ENCODE measurements around the gene MOB1B.
"Not testable (repeated sequence)": the region's sequence is repeated elsewhere in the genome, so short reads cannot be mapped to it uniquely, and the experiment has no call there.

The MOB1B gene

DNA sequence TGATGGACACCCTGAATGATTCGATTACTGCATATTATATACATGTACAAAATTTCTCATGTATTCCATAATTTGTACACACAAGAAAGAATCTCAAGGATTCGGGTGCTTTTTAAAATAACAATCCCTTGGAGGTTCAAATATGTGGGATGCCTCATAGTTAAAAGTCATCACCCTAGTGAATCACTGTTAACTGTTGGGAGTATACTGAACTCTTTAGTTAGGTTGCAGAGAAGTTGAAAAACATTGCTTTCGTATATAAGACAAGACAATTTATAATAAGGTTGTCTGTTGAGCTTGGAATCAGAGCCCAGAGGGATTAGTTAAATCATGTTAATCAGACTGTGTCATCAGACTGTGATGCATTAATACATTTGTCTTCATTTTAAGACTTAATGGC is 106.9 kb downstream of the MOB1B start:
- no peak for DNase-seq (ENCODE audit: low read depth)

DNA sequence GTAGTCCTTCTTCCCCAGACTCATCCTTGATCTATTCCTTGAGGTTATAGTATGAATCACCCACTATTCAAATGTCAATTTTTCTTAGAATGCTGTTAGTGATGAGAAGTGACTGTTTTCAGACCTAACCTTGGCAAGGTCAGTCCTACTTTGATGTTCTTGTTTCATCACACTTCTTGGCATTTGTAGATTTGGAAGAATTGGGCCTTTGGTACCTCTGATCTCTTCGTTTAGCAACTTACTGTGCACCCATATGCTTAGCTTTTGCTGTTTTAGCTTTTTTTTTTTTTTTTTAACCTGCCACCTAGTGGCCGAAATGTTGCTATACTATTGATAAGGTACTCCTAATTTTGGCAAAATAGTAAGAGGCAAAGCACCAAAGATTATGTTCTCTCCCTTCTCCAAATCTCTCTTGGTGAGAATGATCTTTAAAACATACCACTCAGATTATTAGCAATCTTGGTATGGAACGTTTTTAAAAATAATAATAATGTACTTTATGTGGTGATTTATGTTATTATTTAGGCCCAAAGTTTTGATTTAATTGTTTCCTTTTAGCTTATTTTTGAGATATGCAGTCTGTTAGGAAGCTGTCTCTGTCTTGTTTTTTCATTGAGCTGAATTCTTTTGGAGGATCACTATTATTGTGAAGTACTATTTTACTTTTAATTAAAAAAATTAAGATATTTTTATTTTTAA is 107.9 kb downstream of the MOB1B start:
- no peak for DNase-seq (ENCODE audit: low read depth)

DNA sequence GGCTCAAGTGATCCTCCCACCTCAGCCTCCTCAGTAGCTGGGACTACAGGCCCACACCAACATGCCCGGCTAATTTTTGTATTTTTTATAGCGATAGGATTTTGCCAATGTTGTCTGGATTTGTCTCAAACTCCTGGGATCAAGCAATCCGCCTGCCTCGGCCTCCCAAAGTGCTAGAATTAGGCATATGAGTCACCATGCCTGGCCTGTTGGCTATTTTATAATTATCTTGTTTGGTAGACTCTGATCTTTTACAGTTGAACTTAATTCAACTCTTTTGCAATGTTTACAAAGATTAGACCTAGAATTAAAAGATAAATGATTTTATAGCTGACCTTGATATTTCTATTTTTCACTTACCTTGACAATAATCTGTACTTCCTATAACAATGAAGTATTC is 109.3 kb downstream of the MOB1B start:
- no peak for DNase-seq (ENCODE audit: low read depth)

DNA sequence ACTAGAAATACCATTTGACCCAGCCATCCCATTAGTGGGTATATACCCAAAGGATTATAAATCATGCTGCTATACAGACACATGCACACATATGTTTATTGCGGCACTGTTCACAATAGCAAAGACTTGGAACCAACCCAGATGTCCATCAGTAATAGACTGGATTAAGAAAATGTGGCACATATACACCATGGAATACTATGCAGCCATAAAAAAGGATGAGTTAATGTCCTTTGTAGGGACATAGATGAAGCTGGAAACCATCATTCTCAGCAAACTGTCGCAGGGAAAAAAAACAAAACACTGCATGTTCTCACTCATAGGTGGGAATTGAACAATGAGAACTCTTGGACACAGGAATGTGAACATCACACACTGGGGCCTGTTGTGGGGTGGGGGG is 115.2 kb downstream of the MOB1B start:
- DNase-seq (ENCODE audit: low read depth): not testable (repeated sequence)

DNA sequence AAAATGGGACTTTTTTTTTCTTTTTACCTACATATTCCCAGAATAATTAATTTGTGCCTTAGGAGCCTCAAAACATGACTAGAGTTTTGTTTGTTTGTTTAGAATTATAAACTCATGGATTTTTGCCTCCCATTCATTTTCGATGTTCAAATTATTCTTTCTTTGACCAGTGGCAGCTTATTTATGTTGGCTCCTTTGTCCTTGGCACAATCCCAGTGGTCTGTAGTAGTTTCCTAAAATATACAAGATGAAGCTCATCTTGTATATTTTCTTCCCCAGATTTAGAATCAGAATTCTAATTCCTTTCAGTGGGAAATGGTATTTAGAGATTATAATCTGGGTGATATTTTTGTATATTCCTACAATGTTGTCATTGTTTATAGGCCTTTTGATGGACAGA is 118.4 kb downstream of the MOB1B start:
- DNase-seq (ENCODE audit: low read depth): no peak

DNA sequence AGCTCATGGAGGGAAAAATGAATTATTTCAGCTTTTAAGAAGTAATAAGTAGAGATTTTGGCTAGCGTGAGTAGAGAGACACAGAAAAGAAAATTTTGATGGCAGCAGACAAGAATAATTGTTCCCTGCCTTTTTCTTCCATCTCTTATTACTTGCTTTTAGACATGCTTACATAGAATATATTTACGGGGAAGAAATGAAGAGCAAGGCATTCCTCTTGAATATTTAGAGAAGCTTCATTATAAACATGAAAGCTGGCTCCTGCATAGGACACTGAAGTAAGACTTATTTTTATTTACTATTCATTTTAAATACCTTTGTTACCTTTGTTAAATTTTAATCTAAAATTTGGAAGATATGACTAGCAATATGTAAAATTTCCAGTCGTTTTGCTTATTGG is 123.5 kb downstream of the MOB1B start:
- DNase-seq (ENCODE audit: low read depth): no peak

DNA sequence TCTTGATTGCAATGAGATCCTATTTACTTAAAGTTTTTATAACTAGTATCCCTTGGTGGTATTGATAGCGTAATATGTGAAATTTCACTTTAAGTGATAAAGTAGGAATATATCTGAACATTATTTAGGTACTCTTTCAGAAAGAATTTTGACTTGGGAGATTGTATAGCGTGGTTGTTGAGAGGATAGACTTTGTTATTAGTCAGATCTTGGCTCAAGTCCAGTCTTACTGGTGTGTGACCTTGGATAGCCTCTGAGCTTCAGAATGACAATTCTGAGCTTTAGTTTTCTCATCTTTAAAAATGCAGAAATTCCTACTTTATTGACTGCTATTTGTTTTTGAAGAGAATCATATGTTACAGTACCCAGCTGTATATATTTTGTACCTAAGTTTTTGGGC is 123.9 kb downstream of the MOB1B start:
- peak; percentile 83 for DNase-seq (ENCODE audit: low read depth)

DNA sequence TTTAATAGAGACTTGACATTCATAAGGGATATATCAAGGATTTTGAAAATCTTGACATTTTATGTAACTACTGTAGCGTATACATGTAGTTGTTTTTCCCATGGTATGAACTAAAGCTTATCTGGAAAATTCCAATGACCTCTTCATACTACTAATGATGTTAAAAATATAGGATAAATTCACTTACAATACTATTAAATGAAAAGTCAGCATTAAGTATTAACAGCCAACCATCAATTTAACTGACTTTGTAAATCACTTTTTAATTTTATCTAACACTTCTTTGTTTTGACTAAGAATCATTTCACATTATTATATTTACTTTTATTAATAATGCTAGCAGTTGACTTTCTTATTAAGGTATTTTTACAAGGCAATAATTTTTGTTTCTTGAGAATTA is 125.4 kb downstream of the MOB1B start:
- no peak for DNase-seq (ENCODE audit: low read depth)

DNA sequence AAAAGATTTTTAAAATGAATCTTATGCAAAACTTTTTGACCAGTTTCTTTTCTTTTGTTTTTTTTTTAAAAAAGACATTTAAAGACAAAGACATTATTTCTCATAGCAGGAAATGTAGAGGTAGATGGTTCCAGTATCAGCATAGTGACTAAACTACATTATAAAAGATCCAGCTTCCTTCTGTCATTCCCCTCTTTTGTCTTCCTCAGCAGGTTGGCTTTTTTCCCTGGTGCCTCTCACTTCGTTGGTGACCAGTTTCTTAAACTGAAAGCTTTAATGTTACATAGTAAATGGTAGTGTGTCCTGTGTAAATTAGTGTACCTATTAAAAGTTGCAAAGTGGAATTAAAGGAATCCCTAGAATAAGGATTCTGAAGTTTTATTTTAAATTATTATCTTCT is 127.3 kb downstream of the MOB1B start:
- DNase-seq (ENCODE audit: low read depth): no peak

DNA sequence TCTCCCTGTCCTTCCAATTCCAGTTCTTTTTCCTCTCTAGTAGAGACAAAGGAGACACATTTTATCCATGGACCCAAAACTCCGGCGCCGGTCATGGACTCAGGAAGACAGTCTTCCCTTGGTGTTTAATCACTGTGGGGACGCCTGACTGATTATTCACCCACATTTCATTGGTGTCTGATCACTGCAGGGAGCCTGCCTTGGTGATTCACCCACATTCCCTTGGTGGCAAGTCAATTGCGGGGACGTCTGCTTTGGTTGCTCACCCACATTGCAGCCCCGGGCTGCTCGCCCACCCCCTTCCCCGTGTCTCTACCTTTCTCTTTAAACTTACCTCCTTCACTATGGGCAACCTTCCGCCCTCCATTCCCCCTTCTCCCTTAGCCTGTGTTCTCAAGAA is 129.9 kb downstream of the MOB1B start:
- DNase-seq (ENCODE audit: low read depth): peak; percentile 59
